GM18526 (cell line): ENCODE measurements around the gene BTAF1.

Experiments
- POLR2A ChIP-seq: IDR thresholded peaks from 3 replicates; pipeline ENCODE4 v1.6.1; 2011; ENCODE audit not compliant: insufficient read length; ENCODE audit errors: extremely low read depth

Gene BTAF1

DNA sequence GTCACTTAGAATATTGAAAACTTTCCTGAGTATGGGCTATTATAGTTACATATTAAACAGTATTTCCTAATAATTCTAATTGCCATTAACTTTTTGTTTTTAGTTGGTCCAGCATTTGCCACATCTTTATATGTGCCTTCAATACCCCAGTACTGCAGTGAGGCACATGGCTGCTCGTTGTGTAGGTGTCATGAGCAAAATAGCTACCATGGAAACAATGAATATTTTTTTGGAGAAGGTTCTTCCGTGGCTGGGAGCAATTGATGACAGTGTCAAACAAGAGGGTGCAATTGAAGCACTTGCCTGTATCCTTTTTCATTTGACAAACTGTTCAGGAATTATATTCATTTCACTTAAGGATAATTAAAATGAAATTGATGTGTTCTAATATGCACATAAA is 72.7 kb downstream of the BTAF1 start:
- no peak for TF ChIP-seq POLR2A

DNA sequence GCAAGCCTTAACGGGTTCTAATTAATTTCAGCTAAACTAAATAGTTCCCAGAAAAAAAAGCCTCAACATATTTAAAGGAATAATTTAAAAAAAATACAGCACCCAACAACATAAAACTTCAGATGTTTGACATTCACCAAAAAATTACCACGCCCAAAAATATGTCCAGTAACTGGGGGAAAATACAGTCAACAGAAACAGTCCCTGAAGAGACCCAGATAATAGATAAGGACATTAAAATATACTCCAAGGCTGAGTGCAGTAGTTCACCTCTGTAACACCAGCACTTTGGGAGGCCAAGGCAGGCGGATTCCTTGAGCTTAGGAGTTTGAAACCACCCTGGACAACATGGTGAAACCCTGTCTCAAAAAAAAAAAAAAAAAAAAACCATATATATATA is 78.0 kb downstream of the BTAF1 start:
- no peak for TF ChIP-seq POLR2A

DNA sequence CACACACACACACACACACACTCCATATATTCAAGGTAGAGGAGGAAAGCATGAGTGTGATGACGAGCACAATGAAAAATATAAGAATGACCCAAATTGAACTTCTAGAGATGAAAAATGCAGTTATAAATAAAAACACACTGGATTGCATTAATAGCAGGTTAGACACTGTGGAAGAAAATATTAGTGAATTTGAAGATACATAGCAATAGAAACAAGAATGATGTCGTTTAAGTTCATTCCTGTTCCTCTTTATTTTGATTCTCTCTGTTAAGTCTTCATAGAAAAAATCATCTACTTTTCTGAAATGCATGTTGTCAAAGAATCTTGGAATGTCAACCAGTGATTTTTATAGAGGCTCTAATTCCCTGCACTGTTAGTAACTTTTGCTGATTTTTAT is 78.4 kb downstream of the BTAF1 start:
- TF ChIP-seq POLR2A: no peak

DNA sequence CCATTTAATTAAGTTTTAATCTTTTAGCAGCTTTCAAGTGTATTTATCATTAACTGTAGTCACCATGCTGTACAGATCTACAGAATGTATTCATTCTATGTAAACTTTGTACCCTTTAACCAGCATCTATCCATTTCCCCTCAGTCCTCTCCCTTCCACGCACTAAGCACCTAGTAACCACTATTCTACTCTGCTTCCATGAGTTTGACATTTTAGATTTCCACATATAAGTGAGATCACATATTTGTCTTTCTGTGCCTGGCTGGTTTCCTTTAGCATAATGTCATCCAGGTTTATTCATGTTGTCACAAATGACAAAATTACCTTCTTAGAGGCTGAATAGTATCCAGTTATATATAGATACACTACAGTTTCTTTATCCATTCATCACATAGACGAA is 79.7 kb downstream of the BTAF1 start:
- TF ChIP-seq POLR2A: no peak

- TF ChIP-seq POLR2A: no peak
Observed at GRCh38 chr10:92005978-92006377, 82.4 kb downstream of the BTAF1 start.

GRCh38 chr10:92009445-92009844 is 85.9 kb downstream of the BTAF1 start:
- no peak for TF ChIP-seq POLR2A

DNA sequence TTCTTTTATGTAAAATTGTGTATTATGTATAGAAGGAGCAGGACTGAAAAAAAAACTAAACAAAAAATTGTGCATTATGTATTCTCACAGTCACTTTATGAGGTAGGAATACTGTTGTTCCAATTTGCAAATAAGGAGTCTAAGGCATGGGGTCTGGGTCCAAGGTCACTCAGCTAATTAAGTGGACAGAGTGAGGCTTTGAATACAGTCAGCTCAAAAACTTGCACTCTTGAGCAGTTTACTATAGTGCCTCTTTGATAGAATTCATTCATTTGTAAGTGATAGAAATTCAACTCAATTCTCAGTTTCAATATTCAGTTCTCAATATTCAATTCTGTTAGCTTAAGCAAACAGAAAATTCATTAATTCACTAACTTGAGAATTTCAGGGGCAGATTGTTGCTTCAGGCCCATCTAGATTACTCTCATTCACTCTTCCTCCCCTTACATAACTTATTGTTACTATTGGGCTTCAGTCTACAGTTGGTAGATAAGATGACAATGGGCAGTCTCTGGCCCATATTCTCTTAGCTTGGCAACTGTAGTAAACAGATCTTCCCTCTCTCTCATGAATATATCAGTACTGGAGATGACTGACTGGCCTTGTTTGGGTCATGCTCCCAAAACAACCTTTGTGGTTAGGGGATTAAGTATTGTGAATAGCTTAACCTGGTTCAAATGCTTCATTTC is 86.6 kb downstream of the BTAF1 start:
- no peak for TF ChIP-seq POLR2A

DNA sequence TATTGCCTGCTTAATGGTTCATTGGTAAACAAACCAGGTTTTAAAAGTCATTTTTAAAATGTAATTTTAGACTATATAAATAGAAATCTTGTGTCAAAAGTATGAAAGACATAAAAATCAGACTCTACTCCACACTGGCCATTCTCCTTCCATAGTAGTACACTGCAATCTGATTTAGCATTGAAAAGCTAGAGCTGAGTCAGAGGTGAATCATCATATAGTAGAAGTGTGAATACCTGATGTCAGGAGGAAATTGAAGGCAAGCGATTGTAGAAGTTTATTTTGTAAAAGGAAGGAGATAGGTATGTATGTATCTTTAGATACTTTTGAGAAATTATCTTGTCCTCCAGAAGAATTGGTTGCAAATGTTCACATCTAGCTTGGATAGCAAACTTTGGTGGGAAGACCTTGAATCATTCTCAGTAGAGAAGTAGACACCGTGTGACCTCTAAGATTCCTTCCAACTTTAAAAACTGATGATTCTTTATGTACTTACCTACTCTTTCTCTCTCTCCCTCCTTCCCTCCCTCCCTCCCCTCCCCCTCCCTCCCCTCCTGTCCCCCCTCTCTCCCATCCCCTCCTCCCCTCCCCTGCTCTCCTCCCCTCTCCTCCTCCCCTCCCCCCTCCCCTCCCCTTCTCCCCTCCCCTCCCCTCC is 88.1 kb downstream of the BTAF1 start:
- no peak for TF ChIP-seq POLR2A

DNA sequence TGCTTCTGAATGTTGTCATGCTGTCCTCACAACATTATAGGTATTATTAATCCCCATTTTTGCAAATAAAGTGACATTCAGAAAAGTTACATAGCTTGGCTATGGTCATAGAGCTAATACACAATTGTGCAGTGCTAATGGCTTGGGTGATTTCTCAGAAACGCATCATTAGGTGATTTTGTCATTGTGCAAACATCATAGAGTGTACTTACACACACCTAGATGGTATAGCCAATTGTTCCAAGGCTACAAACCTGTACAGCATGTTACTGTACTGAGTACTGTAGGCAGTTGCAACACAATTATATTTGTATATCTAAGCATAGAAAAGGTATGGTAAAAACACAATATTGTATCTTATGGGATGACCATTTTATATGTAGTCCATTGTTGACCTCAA is 91.0 kb downstream of the BTAF1 start:
- TF ChIP-seq POLR2A: no peak

- TF ChIP-seq POLR2A: no peak
Observed at GRCh38 chr10:92024700-92025099, 101.1 kb downstream of the BTAF1 start.

- no peak for TF ChIP-seq POLR2A
Observed at GRCh38 chr10:92027141-92027540, 103.6 kb downstream of the BTAF1 start.

DNA sequence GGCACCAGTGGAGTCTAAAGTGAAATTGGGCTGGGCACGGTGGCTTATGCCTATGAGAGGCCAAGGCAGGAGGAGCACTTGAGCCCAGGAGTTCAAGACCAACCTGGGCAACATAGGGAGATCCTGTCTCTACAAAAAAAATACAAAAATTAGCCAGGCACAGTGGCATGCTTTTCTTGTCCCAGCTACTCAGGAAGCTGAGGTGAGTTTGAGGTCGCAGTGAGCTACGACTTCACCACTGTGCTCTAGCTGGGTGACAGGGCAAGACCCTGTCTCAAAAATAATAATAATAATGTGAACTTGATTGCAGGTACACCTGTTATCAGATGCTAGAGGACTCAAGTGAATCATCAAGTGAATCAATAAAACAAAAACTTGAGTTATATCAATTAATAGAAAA is 108.0 kb downstream of the BTAF1 start:
- no peak for TF ChIP-seq POLR2A

DNA sequence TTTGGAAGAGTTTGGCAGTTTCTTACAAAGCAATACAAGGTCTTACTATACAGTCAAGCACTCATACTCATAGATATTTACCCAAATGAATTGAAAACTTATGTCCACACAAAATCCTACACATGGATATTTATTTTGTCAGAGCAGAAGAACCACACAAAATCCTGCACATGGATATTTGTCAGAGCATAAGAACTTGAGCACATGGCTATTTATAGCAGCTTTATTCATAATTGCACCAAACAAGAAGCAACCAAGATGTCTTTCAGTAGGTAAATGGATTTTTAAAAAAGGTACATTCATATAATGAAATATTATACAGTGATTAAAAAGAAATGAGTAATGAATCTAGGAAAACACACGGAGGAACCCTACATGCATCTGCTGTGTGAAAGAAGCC is 115.4 kb downstream of the BTAF1 start:
- no peak for TF ChIP-seq POLR2A

DNA sequence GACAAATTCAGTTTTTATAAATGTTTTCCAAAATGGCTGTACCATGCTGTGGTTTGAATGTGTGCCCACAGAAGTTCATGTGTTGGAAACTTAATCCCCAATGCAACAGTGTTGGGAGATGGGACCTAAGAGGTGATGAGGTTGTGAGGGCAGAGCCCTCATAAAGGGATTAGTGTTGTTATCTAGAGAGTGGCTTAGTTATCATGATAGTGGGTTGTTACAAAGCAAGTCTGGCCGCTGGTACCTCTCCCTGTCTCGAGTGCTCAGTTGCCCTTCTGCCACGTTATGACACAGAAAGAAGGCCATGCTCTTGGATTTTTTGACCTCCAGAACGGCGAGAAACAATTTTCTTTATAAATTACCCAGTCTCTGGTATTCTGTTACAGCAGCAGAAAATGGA is 119.0 kb downstream of the BTAF1 start:
- no peak for TF ChIP-seq POLR2A

DNA sequence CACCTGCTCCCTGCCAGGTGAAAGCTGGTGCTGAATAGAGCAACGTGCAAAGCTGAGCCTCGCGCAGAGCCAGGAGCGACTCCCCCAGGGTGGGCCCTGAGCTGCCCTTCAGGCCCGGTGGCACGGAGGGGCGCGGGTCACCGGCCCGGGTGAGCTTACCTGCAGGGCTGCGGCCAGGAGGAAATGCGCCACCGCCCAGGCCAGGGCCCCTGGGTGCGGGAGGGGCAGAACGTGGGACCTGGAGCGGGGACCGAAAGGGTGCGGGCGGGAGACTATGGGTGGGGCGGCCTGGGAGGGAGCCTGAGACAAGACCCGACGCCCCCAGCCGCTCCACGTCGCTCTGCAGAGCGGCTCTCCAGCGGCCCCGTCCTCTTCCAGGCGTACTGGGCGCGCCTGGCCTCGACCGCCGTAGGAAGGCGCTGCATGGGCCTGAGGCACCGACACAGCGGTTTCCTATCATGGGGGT is 122.1 kb downstream of the BTAF1 start:
- TF ChIP-seq POLR2A: no peak

DNA sequence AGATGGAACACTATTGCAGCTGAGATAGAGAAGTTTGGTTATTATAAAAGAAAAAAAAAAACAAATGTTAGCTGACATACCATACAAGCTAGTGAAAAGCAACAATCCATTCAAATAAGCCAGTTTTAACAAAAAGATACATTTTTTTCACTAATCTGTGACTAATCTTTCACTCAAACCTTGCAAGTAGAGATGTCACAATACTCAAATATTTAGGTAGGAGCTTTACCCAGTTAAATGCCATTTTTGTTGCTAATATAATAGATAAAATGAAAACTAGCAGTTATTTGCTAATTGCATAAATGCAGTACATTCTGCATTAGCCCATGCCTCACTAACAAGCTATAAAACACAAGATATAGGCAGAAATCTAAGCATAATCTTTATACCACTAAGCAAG is 123.6 kb downstream of the BTAF1 start:
- no peak for TF ChIP-seq POLR2A

DNA sequence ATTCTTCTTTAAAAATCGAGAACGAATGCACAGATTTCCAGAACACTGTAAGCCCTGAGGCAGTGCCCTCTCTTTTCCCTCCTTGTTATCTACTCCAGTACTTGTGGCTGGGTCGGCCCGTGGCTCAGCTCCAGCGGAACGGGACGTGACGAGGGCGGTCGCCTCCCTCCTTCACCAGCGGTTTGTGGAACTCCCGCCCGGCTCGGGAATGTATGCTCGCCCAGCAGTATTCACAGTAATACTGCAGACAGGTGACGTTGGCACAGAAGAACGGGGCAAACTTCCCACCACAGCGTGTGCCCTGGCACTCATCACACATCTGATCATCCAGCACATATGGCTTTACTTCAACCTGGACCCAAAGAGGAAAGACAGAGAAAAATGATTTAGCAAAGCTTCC is 128.5 kb downstream of the BTAF1 start:
- TF ChIP-seq POLR2A: no peak
